HepG2 (cell line): Measurements from ENCODE around the gene ASXL1. TPM values are rescaled to one million over a fixed set of nuclear protein-coding genes. Genes with fewer than 3 reads are reported as not detected.

Source experiments
- ARID2 ChIP-seq: sonication (generic); formaldehyde crosslinking; IDR thresholded peaks from 2 replicates; pipeline ENCODE4 v1.8.1; 2022; ENCODE audit warnings: mild to moderate bottlenecking, missing genetic modification reagents, borderline replicate concordance
- BRF2 ChIP-seq: sonication (generic); formaldehyde crosslinking; IDR thresholded peaks from 2 replicates; pipeline ENCODE4 v1.8.1; 2022; ENCODE audit warnings: mild to moderate bottlenecking, missing genetic modification reagents
- CC2D1A ChIP-seq: sonication (generic); formaldehyde crosslinking; IDR thresholded peaks from 2 replicates; pipeline ENCODE4 v1.8.1; 2023; ENCODE audit warnings: mild to moderate bottlenecking, missing genetic modification reagents
- FOXJ3 ChIP-seq: sonication (generic); formaldehyde crosslinking; IDR thresholded peaks from 2 replicates; pipeline ENCODE4 v1.4.0; 2020; ENCODE audit warnings: missing genetic modification reagents, mild to moderate bottlenecking, borderline replicate concordance
- JUND ChIP-seq: sonication (generic); formaldehyde crosslinking; IDR thresholded peaks from 2 replicates; pipeline ENCODE4 v1.8.0; 2022; ENCODE audit warnings: mild to moderate bottlenecking, missing genetic modification reagents
- MNT ChIP-seq: fragments of 450-650 bp; IDR thresholded peaks from 2 replicates; pipeline ENCODE4 v1.6.1; 2016
- MYNN ChIP-seq: sonication (generic); formaldehyde crosslinking; IDR thresholded peaks from 2 replicates; pipeline ENCODE4 v1.4.0; 2020; ENCODE audit warnings: mild to moderate bottlenecking, low read depth, missing genetic modification reagents
- SAP130 ChIP-seq: IDR thresholded peaks from 2 replicates; pipeline ENCODE4 v1.6.1; 2016; ENCODE audit warnings: low read depth
- SMAD3 ChIP-seq: sonication (generic); formaldehyde crosslinking; IDR thresholded peaks from 2 replicates; pipeline ENCODE4 v1.4.0; 2020; ENCODE audit warnings: missing genetic modification reagents
- TBP ChIP-seq: sonication (generic); formaldehyde crosslinking; IDR thresholded peaks from 2 replicates; pipeline ENCODE4 v1.5.0; 2020; ENCODE audit warnings: missing genetic modification reagents
- TFDP2 ChIP-seq: sonication (generic); formaldehyde crosslinking; IDR thresholded peaks from 2 replicates; pipeline ENCODE4 v1.4.0; 2020; ENCODE audit warnings: missing genetic modification reagents
- ZBTB42 ChIP-seq: sonication (generic); formaldehyde crosslinking; IDR thresholded peaks from 2 replicates; pipeline ENCODE4 v1.5.0; 2020; ENCODE audit warnings: mild to moderate bottlenecking, missing genetic modification reagents
- ZBTB7B ChIP-seq: sonication (generic); formaldehyde crosslinking; IDR thresholded peaks from 2 replicates; pipeline ENCODE4 v1.4.0; 2020; ENCODE audit warnings: missing genetic modification reagents
- ZC3H13 ChIP-seq: sonication (generic); formaldehyde crosslinking; IDR thresholded peaks from 2 replicates; pipeline ENCODE4 v1.8.1; 2023; ENCODE audit warnings: mild to moderate bottlenecking, missing genetic modification reagents, moderate library complexity
- ZFP1 ChIP-seq: IDR thresholded peaks from 2 replicates; pipeline ENCODE4 v1.6.1; 2016
- ZNF143 ChIP-seq: sonication (generic); formaldehyde crosslinking; IDR thresholded peaks from 2 replicates; pipeline ENCODE4 v1.4.0; 2020; ENCODE audit warnings: missing genetic modification reagents
- ZNF446 ChIP-seq: sonication (generic); formaldehyde crosslinking; IDR thresholded peaks from 2 replicates; pipeline ENCODE4 v1.5.0; 2020; ENCODE audit warnings: mild to moderate bottlenecking, missing genetic modification reagents
- ZNF496 ChIP-seq: sonication (generic); formaldehyde crosslinking; IDR thresholded peaks from 2 replicates; pipeline ENCODE4 v1.8.1; 2023; ENCODE audit warnings: mild to moderate bottlenecking, moderate library complexity, missing genetic modification reagents; ENCODE audit not compliant: insufficient replicate concordance
- ZNF546 ChIP-seq: sonication (generic); formaldehyde crosslinking; conservative IDR thresholded peaks from 2 replicates; pipeline ENCODE4 v1.8.1; 2023; ENCODE audit warnings: mild to moderate bottlenecking, missing genetic modification reagents
- ZNF775 ChIP-seq: sonication (generic); formaldehyde crosslinking; IDR thresholded peaks from 2 replicates; pipeline ENCODE4 v1.4.0; 2020; ENCODE audit warnings: missing genetic modification reagents, mild to moderate bottlenecking, moderate library complexity, borderline replicate concordance
- polyA plus RNA-seq, 8 experiments: library from polyadenylated mRNA; depleted of rRNA in 3 of 8; stranded (reverse) in 7 of 8; unstranded in 1 of 8; fragments of >200 nt; fragmentation: Illumina TruSeq in 4 of 8; extraction: Trizol in 4 of 8; gene quantifications; 2 replicates each; pipeline versions ENCODE4 v1.2.1 to v1.2.3, GENCODE V29; 2011 to 2016; ENCODE audit warnings: low read depth in 4 of 8, missing spikeins in 1 of 8, mixed read lengths in 1 of 8; ENCODE audit not compliant: insufficient read depth in 1 of 8
- total RNA-seq, 5 experiments: library from RNA; depleted of rRNA; stranded (reverse); fragments of >200 nt; fragmentation: Illumina TruSeq; extraction: Trizol; gene quantifications; 2 replicates each; pipeline ENCODE4 v1.2.3, GENCODE V29; 2016; ENCODE audit warnings: low read depth in 1 of 5
- TF ChIP-seq, protein P1 (sequence below): sonication (generic); formaldehyde crosslinking; IDR thresholded peaks from 2 replicates; pipeline ENCODE4 v1.5.0; 2020; ENCODE audit warnings: mild to moderate bottlenecking, missing genetic modification reagents
- TF ChIP-seq, protein P2 (sequence below): sonication (generic); formaldehyde crosslinking; IDR thresholded peaks from 2 replicates; pipeline ENCODE4 v1.5.1; 2020; ENCODE audit warnings: missing genetic modification reagents, mild to moderate bottlenecking, borderline replicate concordance

Gene ASXL1
- total and polyA plus RNA-seq, 2 of the 13 experiments (the other 11 are each of a cell fraction or from before 2014, with no cell fraction given): 62.1 to 74.8 TPM

GRCh38 chr20:32325706-32326503 lies 32.2 kb upstream of the ASXL1 start (continued):
- TF ChIP-seq ZC3H13 (CRISPR knock-in tag) (no peak; the same call in 1 of the 2 replicates), SMAD3 (CRISPR knock-in tag) (peak; percentile 96), ARID2 (CRISPR knock-in tag) (no peak), SAP130 (CRISPR knock-in tag) (peak; percentile 92), MYNN (0 out of 2 replicates have a peak, but pooled peaks have one; percentile 63), ZNF446 (CRISPR knock-in tag) (no peak; the same call in 1 of the 2 replicates), ZFP1 (CRISPR knock-in tag) (peak; percentile 77; the same call in 1 of the 2 replicates), ZNF143 (CRISPR knock-in tag) (no peak), ZBTB42 (no peak), ZNF546 (CRISPR knock-in tag) (no peak), TBP (CRISPR knock-in tag) (no peak), FOXJ3 (CRISPR knock-in tag) (0 out of 2 replicates have a peak, but pooled peaks have one; percentile 40), TFDP2 (peak; percentile 40; the same call in 1 of the 2 replicates), ZBTB7B (CRISPR knock-in tag) (no peak), MNT (no peak), JUND (CRISPR knock-in tag) (peak; percentile 99), BRF2 (CRISPR knock-in tag) (no peak), CC2D1A (CRISPR knock-in tag) (0 out of 2 replicates have a peak, but pooled peaks have one; percentile 54), ZNF496 (CRISPR knock-in tag) (no peak), ZNF775 (no peak)
- TF ChIP-seq, protein P1, sequence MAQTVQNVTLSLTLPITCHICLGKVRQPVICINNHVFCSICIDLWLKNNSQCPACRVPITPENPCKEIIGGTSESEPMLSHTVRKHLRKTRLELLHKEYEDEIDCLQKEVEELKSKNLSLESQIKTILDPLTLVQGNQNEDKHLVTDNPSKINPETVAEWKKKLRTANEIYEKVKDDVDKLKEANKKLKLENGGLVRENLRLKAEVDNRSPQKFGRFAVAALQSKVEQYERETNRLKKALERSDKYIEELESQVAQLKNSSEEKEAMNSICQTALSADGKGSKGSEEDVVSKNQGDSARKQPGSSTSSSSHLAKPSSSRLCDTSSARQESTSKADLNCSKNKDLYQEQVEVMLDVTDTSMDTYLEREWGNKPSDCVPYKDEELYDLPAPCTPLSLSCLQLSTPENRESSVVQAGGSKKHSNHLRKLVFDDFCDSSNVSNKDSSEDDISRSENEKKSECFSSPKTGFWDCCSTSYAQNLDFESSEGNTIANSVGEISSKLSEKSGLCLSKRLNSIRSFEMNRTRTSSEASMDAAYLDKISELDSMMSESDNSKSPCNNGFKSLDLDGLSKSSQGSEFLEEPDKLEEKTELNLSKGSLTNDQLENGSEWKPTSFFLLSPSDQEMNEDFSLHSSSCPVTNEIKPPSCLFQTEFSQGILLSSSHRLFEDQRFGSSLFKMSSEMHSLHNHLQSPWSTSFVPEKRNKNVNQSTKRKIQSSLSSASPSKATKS (CRISPR knock-in tag): 0 out of 2 replicates have a peak, but pooled peaks have one; percentile 78
- TF ChIP-seq, protein P2, sequence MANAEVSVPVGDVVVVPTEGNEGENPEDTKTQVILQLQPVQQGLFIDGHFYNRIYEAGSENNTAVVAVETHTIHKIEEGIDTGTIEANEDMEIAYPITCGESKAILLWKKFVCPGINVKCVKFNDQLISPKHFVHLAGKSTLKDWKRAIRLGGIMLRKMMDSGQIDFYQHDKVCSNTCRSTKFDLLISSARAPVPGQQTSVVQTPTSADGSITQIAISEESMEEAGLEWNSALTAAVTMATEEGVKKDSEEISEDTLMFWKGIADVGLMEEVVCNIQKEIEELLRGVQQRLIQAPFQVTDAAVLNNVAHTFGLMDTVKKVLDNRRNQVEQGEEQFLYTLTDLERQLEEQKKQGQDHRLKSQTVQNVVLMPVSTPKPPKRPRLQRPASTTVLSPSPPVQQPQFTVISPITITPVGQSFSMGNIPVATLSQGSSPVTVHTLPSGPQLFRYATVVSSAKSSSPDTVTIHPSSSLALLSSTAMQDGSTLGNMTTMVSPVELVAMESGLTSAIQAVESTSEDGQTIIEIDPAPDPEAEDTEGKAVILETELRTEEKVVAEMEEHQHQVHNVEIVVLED (CRISPR knock-in tag): no peak
